Liver (tissue), 9 donors: ENCODE data around the gene SH3PXD2B. TPM values are rescaled to one million over a fixed set of nuclear protein-coding genes. Genes with fewer than 3 reads are reported as not detected.

Experiments
- DNase-seq: peaks from one replicate; pipeline ENCODE4 v3.0.0-alpha.2; 2017; ENCODE audit warnings: low spot score
- H3K27ac ChIP-seq, 2 donors: one replicate each; pipeline ENCODE4 v1.7.0; 2013; ENCODE audit warnings: inconsistent platforms in 2 of 2, low read length in 2 of 2, control low read depth in 1 of 2, low read depth in 1 of 2, mild to moderate bottlenecking in 1 of 2
- H3K27me3 ChIP-seq, 4 donors: one replicate each; pipeline versions ENCODE4 v1.6.1 to v1.7.0; 2013; ENCODE audit warnings: low read length in 3 of 4, inconsistent platforms in 1 of 4, mild to moderate bottlenecking in 1 of 4, moderate library complexity in 1 of 4; ENCODE audit not compliant: control insufficient read depth in 4 of 4, insufficient read depth in 4 of 4
- H3K36me3 ChIP-seq, 4 donors: one replicate each; pipeline versions ENCODE4 v1.6.1 to v1.7.0; 2013; ENCODE audit warnings: low read length in 3 of 4, mild to moderate bottlenecking in 3 of 4, low read depth in 1 of 4, moderate library complexity in 1 of 4; ENCODE audit not compliant: control insufficient read depth in 4 of 4, insufficient read depth in 3 of 4
- H3K4me1 ChIP-seq, 4 donors: one replicate each; pipeline versions ENCODE4 v1.6.1 to v1.7.0; 2013; ENCODE audit warnings: low read length in 3 of 4, mild to moderate bottlenecking in 3 of 4, moderate library complexity in 1 of 4; ENCODE audit not compliant: control insufficient read depth in 4 of 4, insufficient read depth in 4 of 4
- H3K4me3 ChIP-seq, 3 donors: one replicate each; pipeline versions ENCODE4 v1.6.1 to v1.7.0; 2013; ENCODE audit warnings: low read length in 3 of 3, control low read depth in 1 of 3, low read depth in 1 of 3, mild to moderate bottlenecking in 1 of 3
- H3K9ac ChIP-seq, 2 donors: one replicate each; pipeline ENCODE4 v1.7.0; 2013; ENCODE audit warnings: low read length in 2 of 2, mild to moderate bottlenecking in 2 of 2, moderate library complexity in 2 of 2, control low read depth in 1 of 2, low read depth in 1 of 2
- H3K9me3 ChIP-seq, 4 donors: one replicate each; pipeline versions ENCODE4 v1.6.1 to v1.7.0; 2013; ENCODE audit warnings: low read length in 3 of 4; ENCODE audit not compliant: control insufficient read depth in 4 of 4
- ATF3 ChIP-seq: IDR thresholded peaks from 2 replicates; pipeline ENCODE4 v1.6.1; 2016; ENCODE audit warnings: antibody characterized with exemption
- CTCF ChIP-seq: fragments of 150-350 bp; IDR thresholded peaks from 2 replicates; pipeline ENCODE4 v1.5.1; 2017; ENCODE audit warnings: improper control_type of control experiment, low read depth, low read length; ENCODE audit not compliant: missing input control
- EGR1 ChIP-seq, 2 donors: IDR thresholded peaks; 2 replicates each; pipeline ENCODE4 v1.6.1; 2016 to 2018; ENCODE audit warnings: antibody characterized with exemption in 2 of 2, low read depth in 2 of 2
- FOXA1 ChIP-seq: IDR thresholded peaks from 2 replicates; pipeline ENCODE4 v1.6.1; 2016; ENCODE audit warnings: antibody characterized with exemption
- FOXA2 ChIP-seq: IDR thresholded peaks from 2 replicates; pipeline ENCODE4 v1.6.1; 2016; ENCODE audit warnings: antibody characterized with exemption
- GABPA ChIP-seq, 2 donors: IDR thresholded peaks in 1 of 2; conservative IDR thresholded peaks in 1 of 2; 2 replicates each; pipeline ENCODE4 v1.6.1; 2016; ENCODE audit warnings: antibody characterized with exemption in 2 of 2, mild to moderate bottlenecking in 1 of 2, moderate library complexity in 1 of 2
- HNF4A ChIP-seq, 2 donors: conservative IDR thresholded peaks; 2 replicates each; pipeline ENCODE4 v1.6.1; 2016; ENCODE audit warnings: antibody characterized with exemption in 2 of 2, mild to moderate bottlenecking in 2 of 2
- HNF4G ChIP-seq: IDR thresholded peaks from 2 replicates; pipeline ENCODE4 v1.6.1; 2016; ENCODE audit warnings: antibody characterized with exemption
- JUND ChIP-seq, 2 donors: IDR thresholded peaks; 2 replicates each; pipeline ENCODE4 v1.6.1; 2016; ENCODE audit warnings: antibody characterized with exemption in 2 of 2
- MAX ChIP-seq: IDR thresholded peaks from 2 replicates; pipeline ENCODE4 v1.6.1; 2016; ENCODE audit warnings: antibody characterized with exemption
- NR2F2 ChIP-seq: IDR thresholded peaks from 2 replicates; pipeline ENCODE4 v1.6.1; 2016; ENCODE audit warnings: antibody characterized with exemption
- RAD21 ChIP-seq, 2 donors: IDR thresholded peaks; 2 replicates each; pipeline ENCODE4 v1.6.1; 2016; ENCODE audit warnings: antibody characterized with exemption in 2 of 2, mild to moderate bottlenecking in 2 of 2
- REST ChIP-seq: IDR thresholded peaks from 2 replicates; pipeline ENCODE4 v1.6.1; 2016; ENCODE audit warnings: antibody characterized with exemption, mild to moderate bottlenecking
- RXRA ChIP-seq, 2 donors: IDR thresholded peaks; 2 replicates each; pipeline ENCODE4 v1.6.1; 2017 to 2018; ENCODE audit warnings: antibody characterized with exemption in 2 of 2, mild to moderate bottlenecking in 1 of 2
- SP1 ChIP-seq: IDR thresholded peaks from 2 replicates; pipeline ENCODE4 v1.6.1; 2018; ENCODE audit warnings: antibody characterized with exemption, mild to moderate bottlenecking
- TAF1 ChIP-seq: conservative IDR thresholded peaks from 2 replicates; pipeline ENCODE4 v1.6.1; 2016; ENCODE audit warnings: antibody characterized with exemption, mild to moderate bottlenecking
- YY1 ChIP-seq: IDR thresholded peaks from 2 replicates; pipeline ENCODE4 v1.6.1; 2016; ENCODE audit warnings: antibody characterized with exemption, mild to moderate bottlenecking
- ZBTB33 ChIP-seq: IDR thresholded peaks from 2 replicates; pipeline ENCODE4 v1.6.1; 2016; ENCODE audit warnings: antibody characterized with exemption
- WGBS: extraction: QIAGEN DNeasy Blood & Tissue Kit; methylation state at CpG from one replicate; pipeline ENCODE4 v1.1.7; 2013; 5-methylcytosine and 5-hydroxymethylcytosine counted together
- polyA plus RNA-seq, 2 donors: library from polyadenylated mRNA; stranded (reverse) in 1 of 2; unstranded in 1 of 2; fragments of 200-250 nt in 1 of 2; fragments of >200 nt in 1 of 2; fragmentation: Nextera tagmentation in 1 of 2; extraction: Ambion mirVana in 1 of 2; gene quantifications; one replicate each; pipeline versions ENCODE4 v1.2.1 to v1.2.3, GENCODE V29; 2013 to 2015
- total RNA-seq, 2 donors: library from RNA; depleted of rRNA; stranded (reverse); fragments of >200 nt; gene quantifications; one replicate each; pipeline ENCODE4 v1.2.3, GENCODE V29; 2014
- donor health status: healthy.
- donor health status: healthy.
- donor health status: healthy.
- donor health status: healthy.
- donor health status: healthy.

The SH3PXD2B gene
- total and polyA plus RNA-seq, 4 donors = 1.1 to 3.3 (median 2.2) TPM

- no peak overlapping the region for H3K9ac ChIP-seq
- no peak for DNase-seq
- no peak for TF ChIP-seq RXRA (IDR thresholded peaks at IDR 0.05)
- no peak for TF ChIP-seq JUND (IDR thresholded peaks at IDR 0.05)
- TF ChIP-seq TAF1 = no peak
- no peak for TF ChIP-seq SP1
- no peak for TF ChIP-seq FOXA1
- TF ChIP-seq RAD21 (IDR thresholded peaks at IDR 0.05) = no peak
- no peak for TF ChIP-seq REST
- no peak for TF ChIP-seq NR2F2
- no peak for TF ChIP-seq EGR1 (IDR thresholded peaks at IDR 0.05; ENCODE audit: low read depth in 2 of 2)
- TF ChIP-seq CTCF = no peak
- TF ChIP-seq YY1 = no peak
- no peak for TF ChIP-seq MAX
- TF ChIP-seq HNF4A (conservative IDR thresholded peaks at IDR 0.05) = no peak
- TF ChIP-seq ATF3 = no peak
- TF ChIP-seq ZBTB33 = no peak
- TF ChIP-seq HNF4G = no peak
- no peak for TF ChIP-seq FOXA2
- TF ChIP-seq GABPA (IDR thresholded peaks at IDR 0.05 in 1 of 2, conservative IDR thresholded peaks at IDR 0.05 in 1 of 2) = no peak
- no peaks in the 10 kb centered on the region for H3K36me3 ChIP-seq
- no peaks in the 10 kb centered on the region for H3K4me1 ChIP-seq
- no peaks in the 10 kb centered on the region for H3K9me3 ChIP-seq
- WGBS = 94% methylated on average over 7 of the region's 7 CpGs
- H3K27me3 ChIP-seq = no peaks in the 10 kb centered on the region
- no peak overlapping the region for H3K27ac ChIP-seq
- no peak overlapping the region for H3K4me3 ChIP-seq
Observed at GRCh38 chr5:172311026-172311425, 143.3 kb downstream of the SH3PXD2B start.

GRCh38 chr5:172305380-172305779 lies 148.9 kb downstream of the SH3PXD2B start:
- Histone ChIP-seq H3K9me3 (peaks cover 0 to 8% (median under 1%) of the 10 kb centered on the region in 4 donors), H3K27ac (no peak overlapping the region), H3K27me3 (no peaks in the 10 kb centered on the region), H3K9ac (no peak overlapping the region), H3K4me1 (peaks cover 0 to 5% (median 0%) of the 10 kb centered on the region in 4 donors), H3K4me3 (no peak overlapping the region), H3K36me3 (no peaks in the 10 kb centered on the region)
- no peak for DNase-seq
- no peak for TF ChIP-seq RXRA (IDR thresholded peaks at IDR 0.05)
- TF ChIP-seq FOXA1 = no peak
- no peak for TF ChIP-seq REST
- TF ChIP-seq FOXA2 = no peak
- no peak for TF ChIP-seq RAD21 (IDR thresholded peaks at IDR 0.05)
- TF ChIP-seq JUND (IDR thresholded peaks at IDR 0.05) = no peak
- TF ChIP-seq CTCF = no peak
- no peak for TF ChIP-seq HNF4A (conservative IDR thresholded peaks at IDR 0.05)
- no peak for TF ChIP-seq ATF3
- TF ChIP-seq EGR1 (IDR thresholded peaks at IDR 0.05; ENCODE audit: low read depth in 2 of 2) = no peak
- 82% methylated on average over 2 of the region's 2 CpGs for WGBS
